Caco-2 (cell line): ENCODE data around the gene GJA9. TPM values are rescaled to one million over a fixed set of nuclear protein-coding genes. Genes with fewer than 3 reads are reported as not detected.

ENCODE experiments used
- Bru-seq: library from RNA; stranded (reverse); fragments of 400-500 nt; gene quantifications from one replicate; lab custom pipeline; 2021; lab: Mats Ljungman, UMichigan
- BruChase-seq, 2 experiments: library from RNA; stranded (reverse); fragments of 400-500 nt; gene quantifications; one replicate each; lab custom pipeline; 2021; lab: Mats Ljungman, UMichigan
- BruUV-seq: library from RNA; stranded (reverse); fragments of 400-500 nt; replicated peaks from 2 replicates; lab custom pipeline; 2021; lab: Mats Ljungman, UMichigan
- CTCF ChIA-PET: fragments of 300-600 bp; sonication (Branson Sonifier 250); formaldehyde crosslinking; loops from one replicate; lab custom pipeline; 2022; ENCODE audit warnings: antibody characterized with exemption; lab: Charles Lee
- POLR2A ChIA-PET: fragments of 300-600 bp; sonication (Branson Sonifier 250); formaldehyde crosslinking; loops from one replicate; lab custom pipeline; 2022; ENCODE audit warnings: antibody characterized with exemption; lab: Charles Lee
- DNase-seq, 2 experiments: peaks; one replicate each; pipeline versions ENCODE4 v3.0.0 to v3.0.0-alpha.2; 2020 to 2022
- H3K27me3 ChIP-seq: replicated peaks from 2 replicates; pipeline ENCODE4 v1.6.0; 2011; ENCODE audit warnings: low read length; ENCODE audit not compliant: control insufficient read depth, insufficient read depth
- H3K36me3 ChIP-seq: 2 replicates; pipeline ENCODE4 v1.5.1; 2011; ENCODE audit warnings: low read length; ENCODE audit not compliant: control insufficient read depth, insufficient read depth
- H3K4me1 ChIP-seq: fragments of 250-450 bp; sonication (Bioruptor Pico); 2 replicates; pipeline ENCODE4 v1.5.1; 2020; ENCODE audit warnings: mild to moderate bottlenecking
- H3K4me3 ChIP-seq: 2 replicates; pipeline ENCODE4 v1.5.1; 2011; ENCODE audit warnings: low read depth, mild to moderate bottlenecking, control low read depth, low read length
- H3K9me3 ChIP-seq: fragments of 250-450 bp; sonication (Bioruptor Pico); 2 replicates; pipeline ENCODE4 v1.5.1; 2020; ENCODE audit warnings: mild to moderate bottlenecking, moderate library complexity
- H3K27ac Mint-ChIP-seq: one replicate; pipeline ENCODE4 v1.8.0; 2022; ENCODE audit warnings: mixed read lengths; ENCODE audit not compliant: unreplicated experiment
- H3K27me3 Mint-ChIP-seq: one replicate; pipeline ENCODE4 v1.8.0; 2022; ENCODE audit warnings: mixed read lengths; ENCODE audit not compliant: insufficient read depth, unreplicated experiment
- H3K36me3 Mint-ChIP-seq: one replicate; pipeline ENCODE4 v1.8.0; 2022; ENCODE audit warnings: mild to moderate bottlenecking, mixed read lengths; ENCODE audit not compliant: insufficient read depth, unreplicated experiment
- H3K4me1 Mint-ChIP-seq: one replicate; pipeline ENCODE4 v1.8.0; 2022; ENCODE audit warnings: low read depth, mixed read lengths; ENCODE audit not compliant: unreplicated experiment
- H3K4me3 Mint-ChIP-seq: one replicate; pipeline ENCODE4 v1.8.0; 2022; ENCODE audit warnings: mild to moderate bottlenecking, moderate library complexity, mixed read lengths; ENCODE audit not compliant: unreplicated experiment
- H3K9me3 Mint-ChIP-seq: one replicate; pipeline ENCODE4 v1.8.0; 2022; ENCODE audit warnings: mixed read lengths; ENCODE audit not compliant: unreplicated experiment
- intact Hi-C: fragments of 100-400 bp; cut with micrococcal nuclease; formaldehyde crosslinking; loops from one replicate; pipeline ENCODE4 v1.10.0; 2022; ENCODE audit not compliant: unreplicated experiment
- long read RNA-seq: library from polyadenylated mRNA; stranded (forward); transcript quantifications from one replicate; pipeline ENCODE4 v2.0.0, GENCODE V29; 2022
- total RNA-seq: library from RNA; stranded (reverse); gene quantifications from 2 replicates; pipeline ENCODE4 v1.2.3, GENCODE V29; 2022
- TF ChIP-seq, protein P1 (sequence below), 2 experiments: fragments of 200-600 bp in 1 of 2; IDR thresholded peaks; 1 replicate in 1 of 2; 2 replicates in 1 of 2; pipeline versions ENCODE4 v1.5.1 to v1.8.0; 2011 to 2022; ENCODE audit warnings: antibody characterized with exemption in 1 of 2, control low read depth in 1 of 2, inconsistent platforms in 1 of 2, low read depth in 1 of 2, low read length in 1 of 2, mild to moderate bottlenecking in 1 of 2, moderate library complexity in 1 of 2; ENCODE audit not compliant: insufficient read depth in 1 of 2, severe bottlenecking in 1 of 2, unreplicated experiment in 1 of 2

The GJA9 gene
- total RNA-seq (not detected in 2 replicates), Bru-seq, nascent RNA (not detected), BruChase-seq, experiment 1, labeled RNA remaining after a 2-hour chase (not detected), BruChase-seq, experiment 2, labeled RNA remaining after a 6-hour chase (not detected)
- long read RNA-seq, result 0 reads

DNA sequence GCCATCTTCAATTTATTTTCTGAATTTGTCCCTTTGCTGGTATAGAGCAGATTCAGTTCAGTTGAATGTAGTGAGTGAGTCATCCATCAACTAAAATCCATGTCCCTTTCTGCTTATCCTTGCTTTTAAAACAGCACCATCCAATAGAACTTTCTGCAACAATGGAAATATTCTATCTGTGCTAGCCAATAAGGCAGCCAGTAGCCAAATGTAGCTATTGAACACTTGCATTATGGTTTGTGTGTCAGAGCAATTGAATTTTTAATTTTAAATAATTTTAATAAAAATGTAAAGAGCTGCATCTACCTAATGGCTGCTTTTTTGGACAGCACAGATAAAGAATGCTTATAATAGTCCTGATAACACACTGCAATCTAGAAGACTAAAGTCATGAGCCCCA is at the start of gene GJA9:
GJA9 (minus strand) TSS at position 101 of the 400 bp plus-strand sequence. CDS start 5,489 bp downstream, outside the sequence.
- Mint-ChIP-seq H3K27me3 (no peaks in the 10 kb centered on the region), H3K4me1 (no peaks in the 10 kb centered on the region), H3K4me3 (no peak within 1 kb of the TSS), H3K9me3 (no peaks in the 10 kb centered on the region), H3K36me3 (no peaks in the 10 kb centered on the region), H3K27ac (no peak within 1 kb of the TSS)
- intact Hi-C loops, result no loop called here
- Histone ChIP-seq H3K4me3 (no peak within 1 kb of the TSS), H3K9me3 (no peaks in the 10 kb centered on the region), H3K4me1 (no peaks in the 10 kb centered on the region), H3K36me3 (no peaks in the 10 kb centered on the region), H3K27me3 (no peaks in the 10 kb centered on the region)
- no peak for DNase-seq
- ChIA-PET POLR2A (no interaction called here), CTCF (no interaction called here)
- no TSS peak for BruUV-seq
- TF ChIP-seq, protein P1, sequence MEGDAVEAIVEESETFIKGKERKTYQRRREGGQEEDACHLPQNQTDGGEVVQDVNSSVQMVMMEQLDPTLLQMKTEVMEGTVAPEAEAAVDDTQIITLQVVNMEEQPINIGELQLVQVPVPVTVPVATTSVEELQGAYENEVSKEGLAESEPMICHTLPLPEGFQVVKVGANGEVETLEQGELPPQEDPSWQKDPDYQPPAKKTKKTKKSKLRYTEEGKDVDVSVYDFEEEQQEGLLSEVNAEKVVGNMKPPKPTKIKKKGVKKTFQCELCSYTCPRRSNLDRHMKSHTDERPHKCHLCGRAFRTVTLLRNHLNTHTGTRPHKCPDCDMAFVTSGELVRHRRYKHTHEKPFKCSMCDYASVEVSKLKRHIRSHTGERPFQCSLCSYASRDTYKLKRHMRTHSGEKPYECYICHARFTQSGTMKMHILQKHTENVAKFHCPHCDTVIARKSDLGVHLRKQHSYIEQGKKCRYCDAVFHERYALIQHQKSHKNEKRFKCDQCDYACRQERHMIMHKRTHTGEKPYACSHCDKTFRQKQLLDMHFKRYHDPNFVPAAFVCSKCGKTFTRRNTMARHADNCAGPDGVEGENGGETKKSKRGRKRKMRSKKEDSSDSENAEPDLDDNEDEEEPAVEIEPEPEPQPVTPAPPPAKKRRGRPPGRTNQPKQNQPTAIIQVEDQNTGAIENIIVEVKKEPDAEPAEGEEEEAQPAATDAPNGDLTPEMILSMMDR (IDR thresholded peaks at IDR 0.05; ENCODE audit: insufficient read depth in 1 of 2, low read depth in 1 of 2, low read length in 1 of 2, severe bottlenecking in 1 of 2, unreplicated experiment in 1 of 2), result no peak

DNA sequence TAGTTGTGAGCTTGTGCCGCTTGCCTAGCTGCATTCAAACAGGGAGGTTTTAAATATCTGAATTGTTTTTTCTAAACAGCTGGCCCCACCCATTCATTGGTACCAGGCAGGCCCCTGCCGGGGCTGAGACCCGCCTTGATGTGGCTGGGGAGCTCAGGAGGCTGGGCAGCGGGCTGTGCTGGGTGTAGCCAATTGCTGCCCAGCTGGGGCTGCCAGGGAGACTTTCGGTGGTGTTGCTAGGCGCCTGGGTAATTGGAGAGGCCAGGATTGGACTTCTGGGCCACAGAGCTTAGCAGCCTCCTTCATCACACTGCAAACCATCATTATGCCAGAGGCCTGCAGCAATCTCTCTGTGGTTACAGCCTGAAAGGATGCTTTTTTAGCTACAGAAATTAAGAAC is 48.1 kb upstream of the GJA9 start:
- H3K4me1 Mint-ChIP-seq, result no peaks in the 10 kb centered on the region
- no peaks in the 10 kb centered on the region for H3K36me3 ChIP-seq
- H3K27me3 ChIP-seq, result no peaks in the 10 kb centered on the region
- H3K4me3 ChIP-seq, result no peak overlapping the region
- no peak overlapping the region for H3K27ac Mint-ChIP-seq
- TF ChIP-seq, protein P1 (IDR thresholded peaks at IDR 0.05; ENCODE audit: insufficient read depth in 1 of 2, low read depth in 1 of 2, low read length in 1 of 2, severe bottlenecking in 1 of 2, unreplicated experiment in 1 of 2), result no peak
- POLR2A ChIA-PET, result interaction anchor here (0.5 kb wide), 1 partner anchor 52 kb away, joined by 3 read pairs; no protein-coding TSS in a partner anchor
- BruUV-seq, result no TSS peak
- CTCF ChIA-PET, result interaction anchor here (0.6 kb wide), 1 partner anchor 10 kb away, joined by 3 read pairs; no protein-coding TSS in a partner anchor
- intact Hi-C loops, result no loop called here
- H3K4me1 ChIP-seq, result no peaks in the 10 kb centered on the region
- H3K27me3 Mint-ChIP-seq, result no peaks in the 10 kb centered on the region
- no peaks in the 10 kb centered on the region for H3K9me3 Mint-ChIP-seq
- H3K4me3 Mint-ChIP-seq, result no peak overlapping the region
- no peaks in the 10 kb centered on the region for H3K36me3 Mint-ChIP-seq
- no peaks in the 10 kb centered on the region for H3K9me3 ChIP-seq
- DNase-seq, result no peak

DNA sequence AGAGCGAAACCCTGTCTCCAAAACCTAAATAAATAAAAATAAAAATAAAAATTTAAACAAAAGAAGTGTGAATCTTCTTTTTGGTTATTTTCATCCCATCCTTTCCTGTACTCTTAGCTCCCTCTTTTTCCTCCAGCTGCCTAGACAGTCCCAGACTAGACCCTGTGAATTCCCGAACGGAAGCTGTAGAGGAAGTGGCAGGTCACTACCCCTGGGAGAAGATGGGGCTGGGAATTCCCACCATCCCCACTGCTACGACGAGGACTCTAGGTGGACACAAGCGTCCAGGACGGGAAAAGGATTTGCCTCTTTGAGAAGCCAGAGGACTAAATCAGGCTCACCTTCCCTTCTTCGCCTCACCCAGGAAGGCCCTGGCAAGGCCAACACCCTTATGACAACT is 47.7 kb upstream of the GJA9 start:
- POLR2A ChIA-PET, result no interaction called here
- no peaks in the 10 kb centered on the region for H3K27me3 ChIP-seq
- H3K4me3 ChIP-seq, result no peak overlapping the region
- H3K4me1 Mint-ChIP-seq, result no peaks in the 10 kb centered on the region
- H3K27me3 Mint-ChIP-seq, result no peaks in the 10 kb centered on the region
- CTCF ChIA-PET, result no interaction called here
- intact Hi-C loops, result no loop called here
- H3K36me3 ChIP-seq, result no peaks in the 10 kb centered on the region
- BruUV-seq, result no TSS peak
- no peak for DNase-seq
- H3K4me3 Mint-ChIP-seq, result no peak overlapping the region
- H3K9me3 ChIP-seq, result no peaks in the 10 kb centered on the region
- H3K4me1 ChIP-seq, result no peaks in the 10 kb centered on the region
- no peaks in the 10 kb centered on the region for H3K36me3 Mint-ChIP-seq
- H3K9me3 Mint-ChIP-seq, result no peaks in the 10 kb centered on the region
- TF ChIP-seq, protein P1 (IDR thresholded peaks at IDR 0.05; ENCODE audit: insufficient read depth in 1 of 2, low read depth in 1 of 2, low read length in 1 of 2, severe bottlenecking in 1 of 2, unreplicated experiment in 1 of 2), result no peak
- no peak overlapping the region for H3K27ac Mint-ChIP-seq
